Glutamatergic neuron (in vitro differentiated cells): ENCODE data around the gene SLC39A7. TPM values are rescaled to one million over a fixed set of nuclear protein-coding genes. Genes with fewer than 3 reads are reported as not detected.

Experiments used
- DNase-seq: peaks from one replicate; pipeline ENCODE4 v3.0.0; 2022
- H3K27ac Mint-ChIP-seq: one replicate; pipeline ENCODE4 v1.8.0; 2020; ENCODE audit warnings: mild to moderate bottlenecking, mixed read lengths, inconsistent platforms; ENCODE audit not compliant: unreplicated experiment
- H3K27me3 Mint-ChIP-seq: one replicate; pipeline ENCODE4 v1.8.0; 2020; ENCODE audit warnings: mild to moderate bottlenecking, moderate library complexity, mixed read lengths, inconsistent platforms; ENCODE audit not compliant: unreplicated experiment
- H3K36me3 Mint-ChIP-seq: one replicate; pipeline ENCODE4 v1.8.0; 2020; ENCODE audit warnings: mild to moderate bottlenecking, mixed read lengths, inconsistent platforms; ENCODE audit not compliant: unreplicated experiment
- H3K4me1 Mint-ChIP-seq: one replicate; pipeline ENCODE4 v1.8.0; 2020; ENCODE audit warnings: mild to moderate bottlenecking, low read depth, mixed read lengths, inconsistent platforms; ENCODE audit not compliant: unreplicated experiment
- H3K4me3 Mint-ChIP-seq: one replicate; pipeline ENCODE4 v1.8.0; 2020; ENCODE audit warnings: mild to moderate bottlenecking, mixed read lengths, inconsistent platforms; ENCODE audit not compliant: unreplicated experiment
- H3K9me3 Mint-ChIP-seq: one replicate; pipeline ENCODE4 v1.8.0; 2020; ENCODE audit warnings: mild to moderate bottlenecking, moderate library complexity, mixed read lengths, inconsistent platforms; ENCODE audit not compliant: unreplicated experiment
- CTCF ChIP-seq: fragments of 200-600 bp; sonication (generic); IDR thresholded peaks from one replicate; pipeline ENCODE4 v1.5.0; 2021; ENCODE audit not compliant: partially characterized antibody, unreplicated experiment
- total RNA-seq: library from RNA; stranded (reverse); fragmentation: NEBNext Ultra II Directional; extraction: Animal tissue kit (Norgen Biotek cat#: 25700); gene quantifications from one replicate; pipeline ENCODE4 v1.2.1, GENCODE V29; 2021; ENCODE audit not compliant: unreplicated experiment

SLC39A7 gene
- total RNA-seq, 1 donor from 2014 or later: 92.8 TPM

DNA sequence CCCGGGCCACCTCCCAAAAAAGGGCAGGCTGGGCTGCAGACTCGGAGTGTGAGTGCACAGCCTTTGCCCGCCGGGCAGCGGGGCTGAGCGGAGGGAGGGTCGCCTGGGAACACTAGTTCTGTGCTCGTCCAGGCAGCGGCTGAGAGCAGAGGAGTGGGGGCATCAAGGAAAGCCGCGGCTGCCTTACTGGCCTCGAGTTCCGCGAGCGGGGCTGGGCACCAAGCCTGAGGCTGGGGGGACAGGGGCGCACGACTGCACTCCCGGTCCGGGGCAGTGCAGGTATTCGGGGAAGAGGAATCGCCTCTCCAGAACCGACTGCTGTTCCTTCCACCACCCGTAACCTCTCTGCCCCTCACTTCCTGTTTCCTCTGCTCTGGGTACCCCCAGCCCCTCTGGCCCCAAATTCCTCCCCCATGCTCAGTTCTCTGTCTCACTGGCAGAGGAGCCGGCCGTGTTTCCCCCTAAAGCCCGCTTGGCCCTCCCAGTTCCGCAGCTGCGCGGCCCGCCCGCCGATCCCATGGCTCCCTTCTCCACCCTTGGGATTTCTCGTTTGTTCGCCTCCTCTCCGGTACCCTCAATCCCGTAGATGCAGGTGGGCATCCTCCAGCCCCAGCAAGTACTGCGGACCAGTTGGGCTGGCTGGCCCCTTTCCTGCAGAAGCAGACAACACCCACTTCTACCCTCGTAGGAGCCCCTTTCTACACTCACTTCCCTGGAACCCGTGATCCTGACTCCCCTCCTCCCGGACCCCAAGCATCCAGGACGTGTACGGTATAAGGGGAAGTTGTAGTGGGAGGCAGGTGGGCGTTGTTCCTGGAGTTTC is 12.7 kb downstream of the SLC39A7 start:
- no peak for TF ChIP-seq CTCF
- H3K9me3 Mint-ChIP-seq: peaks cover 5% of the 10 kb centered on the region
- DNase-seq: peak; percentile 55
- peaks cover 3% of the 10 kb centered on the region for H3K4me1 Mint-ChIP-seq
- H3K27me3 Mint-ChIP-seq: peaks cover 22% of the 10 kb centered on the region
- peak overlapping the region; percentile 89 for H3K4me3 Mint-ChIP-seq
- H3K36me3 Mint-ChIP-seq: no peaks in the 10 kb centered on the region
- H3K27ac Mint-ChIP-seq: no peak overlapping the region

DNA sequence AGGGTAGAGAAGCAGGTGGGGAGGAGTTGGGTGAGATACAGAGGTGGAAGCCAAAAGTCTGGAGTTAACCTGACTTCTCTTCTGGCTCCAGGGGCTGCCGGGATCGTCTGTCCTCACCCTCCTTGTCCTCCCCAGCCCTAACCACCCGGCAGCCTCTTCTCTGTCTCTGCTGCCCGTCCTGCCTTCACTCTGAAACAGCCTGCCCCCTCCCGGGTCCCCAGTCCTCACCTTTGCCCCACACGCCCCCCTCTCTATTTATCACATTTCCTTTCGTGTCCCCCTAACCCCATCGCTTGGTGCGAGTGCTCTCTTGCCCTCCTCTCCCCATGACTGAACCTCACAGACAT is 13.3 kb downstream of the SLC39A7 start:
- Mint-ChIP-seq H3K4me3 (peak overlapping the region; percentile 89), H3K9me3 (peaks cover 6% of the 10 kb centered on the region), H3K27ac (no peak overlapping the region), H3K27me3 (peaks cover 20% of the 10 kb centered on the region), H3K4me1 (peaks cover 3% of the 10 kb centered on the region), H3K36me3 (no peaks in the 10 kb centered on the region)
- TF ChIP-seq CTCF: no peak
- DNase-seq: no peak

DNA sequence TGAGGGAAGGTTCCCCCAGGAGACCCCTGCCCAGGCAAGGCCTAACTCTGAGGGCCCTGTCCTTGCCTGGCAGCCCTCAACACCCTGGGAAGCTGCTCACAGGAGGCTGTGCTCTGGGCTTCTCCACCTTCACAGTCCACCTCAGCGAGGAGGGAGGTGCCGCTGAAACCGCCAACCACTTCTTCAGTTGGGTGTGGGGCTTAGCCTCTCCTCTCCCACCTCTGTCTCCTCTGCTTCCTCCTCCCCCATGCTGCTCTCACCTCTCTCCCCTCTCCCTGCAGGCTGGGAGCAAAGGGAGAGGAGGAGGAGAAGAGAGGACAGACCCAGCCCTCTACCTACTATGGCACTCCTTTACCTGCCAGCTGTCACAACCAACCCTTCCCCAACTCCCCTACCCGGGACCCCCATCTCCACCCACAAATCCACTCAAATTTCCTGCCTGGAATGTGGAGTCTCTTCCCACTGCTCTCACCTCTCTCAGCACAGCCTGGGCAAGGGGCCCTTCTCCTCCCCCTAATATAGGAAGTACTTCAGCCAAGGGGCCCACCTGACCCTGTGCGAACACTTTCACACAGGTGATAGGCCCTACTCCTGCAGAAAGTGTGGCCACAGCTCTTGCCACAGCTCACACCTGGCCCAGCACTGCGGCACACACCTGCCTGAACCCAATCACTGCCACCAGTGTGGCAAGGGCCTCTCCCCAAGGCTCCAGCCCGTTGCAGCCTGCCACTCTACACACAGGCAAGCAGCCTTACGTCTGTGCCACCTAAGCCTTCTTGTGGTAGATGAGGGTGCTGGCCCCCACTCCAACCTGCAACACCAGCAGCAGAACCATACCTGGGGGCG is 14.8 kb downstream of the SLC39A7 start:
- Mint-ChIP-seq H3K9me3 (peaks cover 4% of the 10 kb centered on the region), H3K27me3 (peaks cover 17% of the 10 kb centered on the region), H3K27ac (no peak overlapping the region), H3K36me3 (no peaks in the 10 kb centered on the region), H3K4me3 (no peak overlapping the region), H3K4me1 (peaks cover 3% of the 10 kb centered on the region)
- DNase-seq: no peak
- no peak for TF ChIP-seq CTCF

- Mint-ChIP-seq H3K4me3 (no peak overlapping the region), H3K27ac (no peak overlapping the region), H3K9me3 (peaks cover 4% of the 10 kb centered on the region), H3K27me3 (peaks cover 17% of the 10 kb centered on the region), H3K36me3 (no peaks in the 10 kb centered on the region), H3K4me1 (peaks cover 3% of the 10 kb centered on the region)
- no peak for TF ChIP-seq CTCF
- no peak for DNase-seq
Measured at GRCh38 chr6:33216117-33216649, 15.5 kb downstream of the SLC39A7 start.
